ENCODE data around the gene NPY5R. TPM values are rescaled to one million over a fixed set of nuclear protein-coding genes. Genes with fewer than 3 reads are reported as not detected.

The NPY5R gene
- 1 to 10 TPM; 4.7 to 6.4 (median 5.3) TPM for polyA plus RNA-seq (ENCODE audit: insufficient read length in 4 of 4)

- DNase-seq (ENCODE audit: low read depth in 4 of 4, low spot score in 3 of 4): no peak
Observed at GRCh38 chr4:163343604-163344146, at the start of gene NPY5R. TSS of gene NPY5R (plus strand) at chr4:163343892. CDS start at chr4:163350274, 6,382 bp downstream.

- no peak for DNase-seq (ENCODE audit: low read depth in 4 of 4, low spot score in 3 of 4)
Observed at GRCh38 chr4:163295138-163295537, 48.6 kb upstream of the NPY5R start.

- no peak for DNase-seq (ENCODE audit: low read depth in 4 of 4, low spot score in 3 of 4)
Observed at GRCh38 chr4:163300445-163300844, 43.2 kb upstream of the NPY5R start.

- no peak for DNase-seq (ENCODE audit: low read depth in 4 of 4, low spot score in 3 of 4)
Observed at GRCh38 chr4:163303069-163303468, 40.6 kb upstream of the NPY5R start.

GRCh38 chr4:163309466-163309865 lies 34.2 kb upstream of the NPY5R start:
- no peak for DNase-seq (ENCODE audit: low read depth in 4 of 4, low spot score in 3 of 4)

GRCh38 chr4:163317110-163317509 lies 26.6 kb upstream of the NPY5R start:
- no peak for DNase-seq (ENCODE audit: low read depth in 4 of 4, low spot score in 3 of 4)

GRCh38 chr4:163330916-163331628 lies 12.6 kb upstream of the NPY5R start:
- DNase-seq (ENCODE audit: low read depth in 4 of 4, low spot score in 3 of 4): no peak

GRCh38 chr4:163331629-163332376 lies 11.9 kb upstream of the NPY5R start:
- DNase-seq (ENCODE audit: low read depth in 4 of 4, low spot score in 3 of 4): no peak

GRCh38 chr4:163332526-163333406 lies 10.9 kb upstream of the NPY5R start, which contains the start of gene NPY1R:
TSS of gene NPY1R (minus strand) at chr4:163332596. CDS start at chr4:163326554, 6,042 bp downstream.
- peak; percentile 56 to 71 (median 70) for DNase-seq (ENCODE audit: low read depth in 4 of 4, low spot score in 3 of 4)

- no peak for DNase-seq (ENCODE audit: low read depth in 4 of 4, low spot score in 3 of 4)
Observed at GRCh38 chr4:163335384-163335783, 8.3 kb upstream of the NPY5R start.

GRCh38 chr4:163344147-163345125 lies 744 bp downstream of the NPY5R start:
- peak in 1 of 4 donors; percentile 25 for DNase-seq (ENCODE audit: low read depth in 4 of 4, low spot score in 3 of 4)

- no peak for DNase-seq (ENCODE audit: low read depth in 4 of 4, low spot score in 3 of 4)
Observed at GRCh38 chr4:163350672-163351071, 7.0 kb downstream of the NPY5R start.

GRCh38 chr4:163353054-163353453 lies 9.4 kb downstream of the NPY5R start:
- no peak for DNase-seq (ENCODE audit: low read depth in 4 of 4, low spot score in 3 of 4)

GRCh38 chr4:163356104-163356503 lies 12.4 kb downstream of the NPY5R start:
- DNase-seq (ENCODE audit: low read depth in 4 of 4, low spot score in 3 of 4): no peak

- no peak for DNase-seq (ENCODE audit: low read depth in 4 of 4, low spot score in 3 of 4)
Observed at GRCh38 chr4:163367651-163368050, 24.0 kb downstream of the NPY5R start.

GRCh38 chr4:163372029-163372428 lies 28.3 kb downstream of the NPY5R start:
- no peak for DNase-seq (ENCODE audit: low read depth in 4 of 4, low spot score in 3 of 4)

- DNase-seq (ENCODE audit: low read depth in 4 of 4, low spot score in 3 of 4): no peak
Observed at GRCh38 chr4:163378661-163379060, 35.0 kb downstream of the NPY5R start.

- DNase-seq (ENCODE audit: low read depth in 4 of 4, low spot score in 3 of 4): no peak
Observed at GRCh38 chr4:163380703-163381102, 37.0 kb downstream of the NPY5R start.

- no peak for DNase-seq (ENCODE audit: low read depth in 4 of 4, low spot score in 3 of 4)
Observed at GRCh38 chr4:163382178-163382869, 38.6 kb downstream of the NPY5R start.
